Liver (tissue), 9 donors: ENCODE measurements around the gene KIF26B. TPM values are rescaled to one million over a fixed set of nuclear protein-coding genes. Genes with fewer than 3 reads are reported as not detected.

Experiments used
- DNase-seq: peaks from one replicate; pipeline ENCODE4 v3.0.0-alpha.2; 2017; ENCODE audit warnings: low spot score
- H3K27ac ChIP-seq, 2 donors: one replicate each; pipeline ENCODE4 v1.7.0; 2013; ENCODE audit warnings: inconsistent platforms in 2 of 2, low read length in 2 of 2, control low read depth in 1 of 2, low read depth in 1 of 2, mild to moderate bottlenecking in 1 of 2
- H3K27me3 ChIP-seq, 4 donors: one replicate each; pipeline versions ENCODE4 v1.6.1 to v1.7.0; 2013; ENCODE audit warnings: low read length in 3 of 4, inconsistent platforms in 1 of 4, mild to moderate bottlenecking in 1 of 4, moderate library complexity in 1 of 4; ENCODE audit not compliant: control insufficient read depth in 4 of 4, insufficient read depth in 4 of 4
- H3K36me3 ChIP-seq, 4 donors: one replicate each; pipeline versions ENCODE4 v1.6.1 to v1.7.0; 2013; ENCODE audit warnings: low read length in 3 of 4, mild to moderate bottlenecking in 3 of 4, low read depth in 1 of 4, moderate library complexity in 1 of 4; ENCODE audit not compliant: control insufficient read depth in 4 of 4, insufficient read depth in 3 of 4
- H3K4me1 ChIP-seq, 4 donors: one replicate each; pipeline versions ENCODE4 v1.6.1 to v1.7.0; 2013; ENCODE audit warnings: low read length in 3 of 4, mild to moderate bottlenecking in 3 of 4, moderate library complexity in 1 of 4; ENCODE audit not compliant: control insufficient read depth in 4 of 4, insufficient read depth in 4 of 4
- H3K4me3 ChIP-seq, 3 donors: one replicate each; pipeline versions ENCODE4 v1.6.1 to v1.7.0; 2013; ENCODE audit warnings: low read length in 3 of 3, control low read depth in 1 of 3, low read depth in 1 of 3, mild to moderate bottlenecking in 1 of 3
- H3K9ac ChIP-seq, 2 donors: one replicate each; pipeline ENCODE4 v1.7.0; 2013; ENCODE audit warnings: low read length in 2 of 2, mild to moderate bottlenecking in 2 of 2, moderate library complexity in 2 of 2, control low read depth in 1 of 2, low read depth in 1 of 2
- H3K9me3 ChIP-seq, 4 donors: one replicate each; pipeline versions ENCODE4 v1.6.1 to v1.7.0; 2013; ENCODE audit warnings: low read length in 3 of 4; ENCODE audit not compliant: control insufficient read depth in 4 of 4
- FOXA1 ChIP-seq: IDR thresholded peaks from 2 replicates; pipeline ENCODE4 v1.6.1; 2016; ENCODE audit warnings: antibody characterized with exemption
- GABPA ChIP-seq, 2 donors: IDR thresholded peaks in 1 of 2; conservative IDR thresholded peaks in 1 of 2; 2 replicates each; pipeline ENCODE4 v1.6.1; 2016; ENCODE audit warnings: antibody characterized with exemption in 2 of 2, mild to moderate bottlenecking in 1 of 2, moderate library complexity in 1 of 2
- JUND ChIP-seq, 2 donors: IDR thresholded peaks; 2 replicates each; pipeline ENCODE4 v1.6.1; 2016; ENCODE audit warnings: antibody characterized with exemption in 2 of 2
- RAD21 ChIP-seq, 2 donors: IDR thresholded peaks; 2 replicates each; pipeline ENCODE4 v1.6.1; 2016; ENCODE audit warnings: antibody characterized with exemption in 2 of 2, mild to moderate bottlenecking in 2 of 2
- SP1 ChIP-seq: IDR thresholded peaks from 2 replicates; pipeline ENCODE4 v1.6.1; 2018; ENCODE audit warnings: antibody characterized with exemption, mild to moderate bottlenecking
- TAF1 ChIP-seq: conservative IDR thresholded peaks from 2 replicates; pipeline ENCODE4 v1.6.1; 2016; ENCODE audit warnings: antibody characterized with exemption, mild to moderate bottlenecking
- WGBS: extraction: QIAGEN DNeasy Blood & Tissue Kit; methylation state at CpG from one replicate; pipeline ENCODE4 v1.1.7; 2013; 5-methylcytosine and 5-hydroxymethylcytosine counted together
- polyA plus RNA-seq, 2 donors: library from polyadenylated mRNA; stranded (reverse) in 1 of 2; unstranded in 1 of 2; fragments of 200-250 nt in 1 of 2; fragments of >200 nt in 1 of 2; fragmentation: Nextera tagmentation in 1 of 2; extraction: Ambion mirVana in 1 of 2; gene quantifications; one replicate each; pipeline versions ENCODE4 v1.2.1 to v1.2.3, GENCODE V29; 2013 to 2015
- total RNA-seq, 2 donors: library from RNA; depleted of rRNA; stranded (reverse); fragments of >200 nt; gene quantifications; one replicate each; pipeline ENCODE4 v1.2.3, GENCODE V29; 2014
- TF ChIP-seq, protein P1 (sequence below): IDR thresholded peaks from 2 replicates; pipeline ENCODE4 v1.6.1; 2016; ENCODE audit warnings: antibody characterized with exemption
- TF ChIP-seq, protein P2 (sequence below): IDR thresholded peaks from 2 replicates; pipeline ENCODE4 v1.6.1; 2016; ENCODE audit warnings: antibody characterized with exemption, mild to moderate bottlenecking
- TF ChIP-seq, protein P3 (sequence below): IDR thresholded peaks from 2 replicates; pipeline ENCODE4 v1.6.1; 2016; ENCODE audit warnings: antibody characterized with exemption
- donor health status: healthy.
- donor health status: healthy.
- donor health status: healthy.
- donor health status: healthy.
- donor health status: healthy.

The KIF26B gene
- total and polyA plus RNA-seq, 4 donors: 0.10 to 1.7 (median 0.34) TPM

DNA sequence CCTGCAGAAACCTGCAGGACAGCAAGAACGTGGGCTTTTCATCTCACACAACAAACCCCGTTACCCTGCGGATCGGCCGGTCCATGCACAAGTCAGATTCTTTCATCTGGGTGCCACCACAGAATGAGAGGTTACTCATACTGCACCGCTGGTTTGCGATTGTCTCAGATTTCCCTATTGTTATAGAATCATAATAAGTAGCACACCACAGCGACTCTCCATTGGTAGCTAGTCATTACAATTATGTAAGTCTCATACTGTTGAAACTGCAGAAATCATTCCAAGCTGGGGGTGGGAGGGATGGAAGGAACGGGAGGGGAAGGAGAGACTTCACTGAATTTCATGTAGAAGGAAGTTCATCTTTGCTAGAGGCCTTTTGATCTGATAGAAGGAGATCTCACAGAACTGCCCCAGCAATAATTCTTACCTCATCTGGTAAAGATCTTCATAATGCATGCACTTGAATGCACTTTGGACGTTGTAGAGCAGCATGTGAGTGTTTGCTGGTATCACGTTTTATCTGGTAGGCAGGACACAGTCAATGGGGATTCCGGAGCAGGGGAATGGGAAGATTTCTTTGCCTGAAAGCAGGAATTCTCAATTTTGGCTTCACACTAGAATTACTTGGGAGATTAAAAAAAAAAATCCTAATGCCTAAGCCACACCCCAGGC is 221.1 kb downstream of the KIF26B start:
- WGBS: 83% methylated on average over 12 of the region's 12 CpGs
- Histone ChIP-seq H3K9me3 (no peaks in the 10 kb centered on the region), H3K4me3 (no peak overlapping the region), H3K9ac (no peak overlapping the region), H3K27me3 (no peaks in the 10 kb centered on the region), H3K4me1 (no peaks in the 10 kb centered on the region), H3K27ac (no peak overlapping the region), H3K36me3 (no peaks in the 10 kb centered on the region)
- TF ChIP-seq, protein P1, sequence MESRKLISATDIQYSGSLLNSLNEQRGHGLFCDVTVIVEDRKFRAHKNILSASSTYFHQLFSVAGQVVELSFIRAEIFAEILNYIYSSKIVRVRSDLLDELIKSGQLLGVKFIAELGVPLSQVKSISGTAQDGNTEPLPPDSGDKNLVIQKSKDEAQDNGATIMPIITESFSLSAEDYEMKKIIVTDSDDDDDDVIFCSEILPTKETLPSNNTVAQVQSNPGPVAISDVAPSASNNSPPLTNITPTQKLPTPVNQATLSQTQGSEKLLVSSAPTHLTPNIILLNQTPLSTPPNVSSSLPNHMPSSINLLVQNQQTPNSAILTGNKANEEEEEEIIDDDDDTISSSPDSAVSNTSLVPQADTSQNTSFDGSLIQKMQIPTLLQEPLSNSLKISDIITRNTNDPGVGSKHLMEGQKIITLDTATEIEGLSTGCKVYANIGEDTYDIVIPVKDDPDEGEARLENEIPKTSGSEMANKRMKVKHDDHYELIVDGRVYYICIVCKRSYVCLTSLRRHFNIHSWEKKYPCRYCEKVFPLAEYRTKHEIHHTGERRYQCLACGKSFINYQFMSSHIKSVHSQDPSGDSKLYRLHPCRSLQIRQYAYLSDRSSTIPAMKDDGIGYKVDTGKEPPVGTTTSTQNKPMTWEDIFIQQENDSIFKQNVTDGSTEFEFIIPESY: no peak
- TF ChIP-seq GABPA (IDR thresholded peaks at IDR 0.05 in 1 of 2, conservative IDR thresholded peaks at IDR 0.05 in 1 of 2) (no peak), RAD21 (IDR thresholded peaks at IDR 0.05) (no peak), TAF1 (no peak)
- DNase-seq: no peak

GRCh38 chr1:245377854-245378253 is 223.1 kb downstream of the KIF26B start:
- no peak for DNase-seq
- no peaks in the 10 kb centered on the region for H3K4me1 ChIP-seq
- H3K9me3 ChIP-seq: no peaks in the 10 kb centered on the region
- H3K9ac ChIP-seq: no peak overlapping the region
- 73% methylated on average over 5 of the region's 5 CpGs for WGBS
- H3K36me3 ChIP-seq: no peaks in the 10 kb centered on the region
- no peaks in the 10 kb centered on the region for H3K27me3 ChIP-seq
- H3K4me3 ChIP-seq: no peak overlapping the region
- TF ChIP-seq, protein P1: no peak
- TF ChIP-seq, protein P2, sequence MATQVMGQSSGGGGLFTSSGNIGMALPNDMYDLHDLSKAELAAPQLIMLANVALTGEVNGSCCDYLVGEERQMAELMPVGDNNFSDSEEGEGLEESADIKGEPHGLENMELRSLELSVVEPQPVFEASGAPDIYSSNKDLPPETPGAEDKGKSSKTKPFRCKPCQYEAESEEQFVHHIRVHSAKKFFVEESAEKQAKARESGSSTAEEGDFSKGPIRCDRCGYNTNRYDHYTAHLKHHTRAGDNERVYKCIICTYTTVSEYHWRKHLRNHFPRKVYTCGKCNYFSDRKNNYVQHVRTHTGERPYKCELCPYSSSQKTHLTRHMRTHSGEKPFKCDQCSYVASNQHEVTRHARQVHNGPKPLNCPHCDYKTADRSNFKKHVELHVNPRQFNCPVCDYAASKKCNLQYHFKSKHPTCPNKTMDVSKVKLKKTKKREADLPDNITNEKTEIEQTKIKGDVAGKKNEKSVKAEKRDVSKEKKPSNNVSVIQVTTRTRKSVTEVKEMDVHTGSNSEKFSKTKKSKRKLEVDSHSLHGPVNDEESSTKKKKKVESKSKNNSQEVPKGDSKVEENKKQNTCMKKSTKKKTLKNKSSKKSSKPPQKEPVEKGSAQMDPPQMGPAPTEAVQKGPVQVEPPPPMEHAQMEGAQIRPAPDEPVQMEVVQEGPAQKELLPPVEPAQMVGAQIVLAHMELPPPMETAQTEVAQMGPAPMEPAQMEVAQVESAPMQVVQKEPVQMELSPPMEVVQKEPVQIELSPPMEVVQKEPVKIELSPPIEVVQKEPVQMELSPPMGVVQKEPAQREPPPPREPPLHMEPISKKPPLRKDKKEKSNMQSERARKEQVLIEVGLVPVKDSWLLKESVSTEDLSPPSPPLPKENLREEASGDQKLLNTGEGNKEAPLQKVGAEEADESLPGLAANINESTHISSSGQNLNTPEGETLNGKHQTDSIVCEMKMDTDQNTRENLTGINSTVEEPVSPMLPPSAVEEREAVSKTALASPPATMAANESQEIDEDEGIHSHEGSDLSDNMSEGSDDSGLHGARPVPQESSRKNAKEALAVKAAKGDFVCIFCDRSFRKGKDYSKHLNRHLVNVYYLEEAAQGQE: no peak
- TF ChIP-seq SP1 (no peak), FOXA1 (no peak), JUND (IDR thresholded peaks at IDR 0.05) (no peak)
- TF ChIP-seq, protein P3, sequence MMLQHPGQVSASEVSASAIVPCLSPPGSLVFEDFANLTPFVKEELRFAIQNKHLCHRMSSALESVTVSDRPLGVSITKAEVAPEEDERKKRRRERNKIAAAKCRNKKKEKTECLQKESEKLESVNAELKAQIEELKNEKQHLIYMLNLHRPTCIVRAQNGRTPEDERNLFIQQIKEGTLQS: no peak
- H3K27ac ChIP-seq: no peak overlapping the region
